Upper lobe of left lung (tissue), 4 donors: ENCODE measurements around the gene DNAJC1.

Source experiments
- CTCF ChIP-seq, 6 experiments: fragments of 450-650 bp in 4 of 6; fragments of 200-600 bp in 2 of 6; sonication (generic) in 2 of 6; IDR thresholded peaks; one replicate each; pipeline ENCODE4 v1.5.1; 2016 to 2019; ENCODE audit warnings: antibody characterized with exemption in 6 of 6
- EP300 ChIP-seq, 4 donors: sonication (generic); formaldehyde crosslinking; IDR thresholded peaks; one replicate each; pipeline ENCODE4 v1.5.1; 2017; ENCODE audit warnings: antibody characterized with exemption in 4 of 4, control low read depth in 2 of 4
- POLR2A ChIP-seq, 4 donors: fragments of 450-650 bp; IDR thresholded peaks; one replicate each; pipeline ENCODE4 v1.5.1; 2016 to 2017; ENCODE audit warnings: antibody characterized with exemption in 4 of 4, mild to moderate bottlenecking in 2 of 4
- POLR2AphosphoS5 ChIP-seq, 2 donors: sonication (generic); formaldehyde crosslinking; IDR thresholded peaks; one replicate each; pipeline ENCODE4 v1.5.1; 2017; ENCODE audit warnings: antibody characterized with exemption in 2 of 2

DNA sequence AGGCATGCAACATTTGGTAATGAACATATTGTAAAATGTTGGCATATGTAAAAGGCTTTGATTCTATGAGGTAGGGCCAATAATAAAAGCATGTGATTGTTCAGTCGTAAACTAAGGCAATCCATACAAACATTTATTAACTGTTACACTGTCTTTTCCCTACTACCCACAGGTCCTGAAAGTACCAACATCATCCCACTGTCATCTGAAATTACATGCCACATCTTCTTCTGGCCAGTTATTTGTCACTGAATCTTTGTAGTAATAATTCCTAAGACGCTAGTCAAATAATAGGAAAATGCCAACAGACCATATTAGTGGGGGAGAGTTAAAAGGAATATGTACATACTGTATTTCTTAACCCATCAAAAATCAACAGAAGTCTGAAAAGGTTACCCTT is 27.2 kb downstream of the DNAJC1 start:
- TF ChIP-seq CTCF (IDR thresholded peaks at IDR 0.05) (no peak), POLR2AphosphoS5 (IDR thresholded peaks at IDR 0.05) (no peak), POLR2A (IDR thresholded peaks at IDR 0.05) (no peak), EP300 (IDR thresholded peaks at IDR 0.05) (no peak)
